HCEC 1CT (cell line): ENCODE results near the gene ARHGAP31.
A peak's percentile ranks its signal among the peaks of the same experiment; 100 is the strongest.
"Not testable (repeated sequence)": the region's sequence is repeated elsewhere in the genome, so short reads cannot be mapped to it uniquely, and the experiment has no call there.

ENCODE experiments used
- DNase-seq: peaks from one replicate; pipeline ENCODE4 v3.0.0-alpha.2; 2017

The ARHGAP31 gene

GRCh38 chr3:119293871-119294695 is at the start of gene ARHGAP31:
ARHGAP31 (plus strand) TSS chr3:119294383; CDS start chr3:119294905, 522 bp downstream.
- DNase-seq, result peak; percentile 61

- DNase-seq, result no peak
Observed at GRCh38 chr3:119245778-119246177, 48.4 kb upstream of the ARHGAP31 start.

GRCh38 chr3:119255214-119255613 is 39.0 kb upstream of the ARHGAP31 start:
- no peak for DNase-seq

- DNase-seq, result no peak
Observed at GRCh38 chr3:119257111-119257510, 37.1 kb upstream of the ARHGAP31 start.

- peak; percentile 39 for DNase-seq
Observed at GRCh38 chr3:119257654-119258410, 36.4 kb upstream of the ARHGAP31 start.

- no peak for DNase-seq
Observed at GRCh38 chr3:119258915-119259314, 35.3 kb upstream of the ARHGAP31 start.

- no peak for DNase-seq
Observed at GRCh38 chr3:119259821-119260220, 34.4 kb upstream of the ARHGAP31 start.

- no peak for DNase-seq
Observed at GRCh38 chr3:119261055-119261454, 33.1 kb upstream of the ARHGAP31 start.

GRCh38 chr3:119270212-119270611 is 24.0 kb upstream of the ARHGAP31 start:
- not testable (repeated sequence) for DNase-seq

GRCh38 chr3:119276680-119277079 is 17.5 kb upstream of the ARHGAP31 start:
- no peak for DNase-seq

- DNase-seq, result no peak
Observed at GRCh38 chr3:119279101-119279554, 15.1 kb upstream of the ARHGAP31 start.

- no peak for DNase-seq
Observed at GRCh38 chr3:119279584-119280243, 14.5 kb upstream of the ARHGAP31 start.

GRCh38 chr3:119288669-119289403 is 5.3 kb upstream of the ARHGAP31 start:
- DNase-seq, result no peak

GRCh38 chr3:119289404-119289770 is 4.8 kb upstream of the ARHGAP31 start:
- no peak for DNase-seq

GRCh38 chr3:119290613-119291012 is 3.6 kb upstream of the ARHGAP31 start:
- DNase-seq, result no peak

- no peak for DNase-seq
Observed at GRCh38 chr3:119291062-119291700, 3.0 kb upstream of the ARHGAP31 start.

GRCh38 chr3:119292666-119293065 is 1.5 kb upstream of the ARHGAP31 start:
- DNase-seq, result no peak

GRCh38 chr3:119293105-119293870 is 895 bp upstream of the ARHGAP31 start:
- peak; percentile 1 for DNase-seq

GRCh38 chr3:119294696-119295671 is 801 bp downstream of the ARHGAP31 start:
- DNase-seq, result peak; percentile 34
